ENCODE results near the gene PSMA3.
A peak's percentile ranks its signal among the peaks of the same experiment; 100 is the strongest.

The PSMA3 gene

GRCh38 chr14:58244556-58245387, at the start of gene PSMA3:
PSMA3 (plus strand) TSS chr14:58244843; CDS start chr14:58244921, 78 bp downstream.
- DNase-seq (ENCODE audit: low read depth): peak; percentile 98
- TF ChIP-seq CTCF (conservative IDR thresholded peaks at IDR 0.05; ENCODE audit: low read depth, low read length): peak; percentile 5
- peak within 1 kb of the TSS; percentile 99 for H3K4me3 ChIP-seq (ENCODE audit: low read depth, low read length)

- no peak for TF ChIP-seq CTCF (conservative IDR thresholded peaks at IDR 0.05; ENCODE audit: low read depth, low read length)
- DNase-seq (ENCODE audit: low read depth): no peak
- H3K4me3 ChIP-seq (ENCODE audit: low read depth, low read length): no peak overlapping the region
Observed at GRCh38 chr14:58196198-58196597, 48.4 kb upstream of the PSMA3 start.

- no peak for DNase-seq (ENCODE audit: low read depth)
Observed at GRCh38 chr14:58198086-58198485, 46.6 kb upstream of the PSMA3 start.

GRCh38 chr14:58199726-58200479, 44.7 kb upstream of the PSMA3 start, which contains the start of gene ACTR10:
ACTR10 (plus strand) TSS chr14:58200149; CDS start chr14:58200218, 69 bp downstream.
- peak within 1 kb of the TSS; percentile 97 for H3K4me3 ChIP-seq (ENCODE audit: low read depth, low read length)
- peak; percentile 65 for DNase-seq (ENCODE audit: low read depth)
- TF ChIP-seq CTCF (conservative IDR thresholded peaks at IDR 0.05; ENCODE audit: low read depth, low read length): no peak

More at GRCh38 chr14:58198086-58198485, 46.6 kb upstream of the PSMA3 start:
- TF ChIP-seq CTCF (conservative IDR thresholded peaks at IDR 0.05; ENCODE audit: low read depth, low read length): no peak
- H3K4me3 ChIP-seq (ENCODE audit: low read depth, low read length): no peak overlapping the region

GRCh38 chr14:58200480-58200841, 44.2 kb upstream of the PSMA3 start:
- H3K4me3 ChIP-seq (ENCODE audit: low read depth, low read length): peak overlapping the region; percentile 97
- no peak for DNase-seq (ENCODE audit: low read depth)
- no peak for TF ChIP-seq CTCF (conservative IDR thresholded peaks at IDR 0.05; ENCODE audit: low read depth, low read length)

GRCh38 chr14:58200846-58201245, 43.8 kb upstream of the PSMA3 start:
- no peak for TF ChIP-seq CTCF (conservative IDR thresholded peaks at IDR 0.05; ENCODE audit: low read depth, low read length)
- no peak for DNase-seq (ENCODE audit: low read depth)
- H3K4me3 ChIP-seq (ENCODE audit: low read depth, low read length): peak overlapping the region; percentile 97
